HEK293 (cell line): ENCODE results near the gene DDT.
"Not testable (repeated sequence)": the region's sequence is repeated elsewhere in the genome, so short reads cannot be mapped to it uniquely, and the experiment has no call there.

Experiments used
- CTCF ChIA-PET: fragments of 350-600 bp; formaldehyde crosslinking; extraction: SDS; loops from one replicate; lab custom pipeline; 2021; ENCODE audit warnings: antibody characterized with exemption; lab: Yijun Ruan, JAX
- POLR2A ChIA-PET: fragments of 300-600 bp; formaldehyde crosslinking; extraction: SDS; loops from one replicate; lab custom pipeline; 2020; ENCODE audit warnings: antibody characterized with exemption, inconsistent platforms; lab: Yijun Ruan, JAX
- H3K27ac ChIP-seq: fragments of 200-500 bp; sonication (Bioruptor generic); 2 replicates; pipeline ENCODE4 v1.5.1; 2014; ENCODE audit warnings: low read depth, low read length, control low read depth, inconsistent platforms; ENCODE audit errors: extremely low read depth
- H3K36me3 ChIP-seq, 2 experiments: fragments of 200-500 bp in 1 of 2; sonication (Bioruptor generic) in 1 of 2; 1 replicate in 1 of 2; 2 replicates in 1 of 2; pipeline ENCODE4 v1.5.1; 2014 to 2017; ENCODE audit warnings: inconsistent platforms in 2 of 2, low read length in 2 of 2; ENCODE audit not compliant: control insufficient read depth in 2 of 2, insufficient read depth in 1 of 2
- H3K4me1 ChIP-seq: fragments of 200-500 bp; sonication (Bioruptor generic); 2 replicates; pipeline ENCODE4 v1.5.1; 2014; ENCODE audit warnings: mild to moderate bottlenecking, low read length, inconsistent platforms; ENCODE audit not compliant: control insufficient read depth, insufficient read depth
- H3K4me3 ChIP-seq: 2 replicates; pipeline ENCODE4 v1.5.1; 2011; ENCODE audit warnings: low read depth, mild to moderate bottlenecking, control low read depth, low read length, moderate library complexity
- H3K9me3 ChIP-seq: fragments of 200-500 bp; sonication (Bioruptor generic); 2 replicates; pipeline ENCODE4 v1.5.1; 2014; ENCODE audit warnings: low read depth, low read length, inconsistent platforms; ENCODE audit not compliant: control insufficient read depth, insufficient read depth
- ZNF133 ChIP-seq: fragments of 450-650 bp; formaldehyde crosslinking; IDR thresholded peaks from 2 replicates; pipeline ENCODE4 v1.5.1; 2016; ENCODE audit warnings: missing biosample characterization, missing genetic modification characterization
- ZNF184 ChIP-seq: fragments of 450-650 bp; IDR thresholded peaks from 2 replicates; pipeline ENCODE4 v1.5.1; 2018; ENCODE audit warnings: missing biosample characterization, mild to moderate bottlenecking, missing genetic modification characterization
- ZNF202 ChIP-seq: fragments of 450-650 bp; formaldehyde crosslinking; IDR thresholded peaks from 2 replicates; pipeline ENCODE4 v1.5.1; 2016; ENCODE audit warnings: missing biosample characterization, missing genetic modification characterization, borderline replicate concordance
- ZNF214 ChIP-seq: fragments of 450-650 bp; formaldehyde crosslinking; IDR thresholded peaks from 2 replicates; pipeline ENCODE4 v1.5.1; 2017; ENCODE audit warnings: missing biosample characterization, mild to moderate bottlenecking, missing genetic modification characterization, borderline replicate concordance
- ZNF274 ChIP-seq, 2 experiments: fragments of 200-500 bp in 1 of 2; fragments of 450-650 bp in 1 of 2; sonication (Bioruptor generic) in 1 of 2; formaldehyde crosslinking in 1 of 2; IDR thresholded peaks; 2 replicates each; pipeline versions ENCODE4 v1.5.1 to v1.6.1; 2014 to 2016; ENCODE audit warnings: borderline replicate concordance in 1 of 2, inconsistent platforms in 1 of 2, low read length in 1 of 2, missing biosample characterization in 1 of 2, missing genetic modification characterization in 1 of 2
- ZNF677 ChIP-seq: fragments of 450-650 bp; IDR thresholded peaks from 2 replicates; pipeline ENCODE4 v1.5.0; 2018; ENCODE audit warnings: missing biosample characterization, mild to moderate bottlenecking, missing genetic modification characterization, moderate library complexity
- ZNF785 ChIP-seq: fragments of 450-650 bp; formaldehyde crosslinking; IDR thresholded peaks from 2 replicates; pipeline ENCODE4 v1.5.1; 2016; ENCODE audit warnings: missing biosample characterization, missing genetic modification characterization
- TF ChIP-seq, protein P1 (sequence below): fragments of 450-650 bp; formaldehyde crosslinking; IDR thresholded peaks from 2 replicates; pipeline ENCODE4 v1.5.1; 2017; ENCODE audit warnings: missing biosample characterization, missing genetic modification characterization

Gene DDT

DNA sequence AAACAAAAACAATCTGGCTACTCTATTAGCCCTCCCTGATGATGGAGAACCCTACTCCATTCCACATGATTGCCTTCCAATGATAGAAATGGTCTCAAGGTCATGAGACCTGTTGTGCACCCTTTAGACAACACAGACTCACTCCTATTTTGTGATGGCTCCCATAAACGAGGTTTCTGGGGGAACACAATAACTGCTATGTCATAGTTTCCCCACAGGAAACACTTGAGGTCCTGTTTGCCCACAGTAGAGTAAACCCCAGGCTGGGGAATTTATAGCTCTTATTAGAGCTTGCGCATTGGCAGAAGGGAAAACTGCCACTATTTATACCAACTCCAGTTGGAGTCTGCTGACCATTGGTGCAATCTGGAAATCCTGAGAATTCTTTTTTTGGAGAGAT is 51.3 kb downstream of the DDT start:
- ChIA-PET POLR2A (interaction anchor here (1.7 kb wide), 1 partner anchor 9 kb away, joined by 5 read pairs; no protein-coding TSS in a partner anchor), CTCF (no interaction called here)
- H3K27ac ChIP-seq = no peak overlapping the region
- TF ChIP-seq ZNF184 (tag by site-specific recombination) = no peak
- no peak for TF ChIP-seq ZNF214
- no peak for TF ChIP-seq ZNF202 (tag by site-specific recombination)
- no peak for TF ChIP-seq ZNF274 (IDR thresholded peaks at IDR 0.05; ENCODE audit: low read length)
- TF ChIP-seq ZNF274 (tag by site-specific recombination; IDR thresholded peaks at IDR 0.05; ENCODE audit: borderline replicate concordance) = no peak
- TF ChIP-seq ZNF677 = no peak
- TF ChIP-seq ZNF133 (tag by site-specific recombination) = no peak
- no peak for TF ChIP-seq ZNF785 (tag by site-specific recombination)
- TF ChIP-seq, protein P1, sequence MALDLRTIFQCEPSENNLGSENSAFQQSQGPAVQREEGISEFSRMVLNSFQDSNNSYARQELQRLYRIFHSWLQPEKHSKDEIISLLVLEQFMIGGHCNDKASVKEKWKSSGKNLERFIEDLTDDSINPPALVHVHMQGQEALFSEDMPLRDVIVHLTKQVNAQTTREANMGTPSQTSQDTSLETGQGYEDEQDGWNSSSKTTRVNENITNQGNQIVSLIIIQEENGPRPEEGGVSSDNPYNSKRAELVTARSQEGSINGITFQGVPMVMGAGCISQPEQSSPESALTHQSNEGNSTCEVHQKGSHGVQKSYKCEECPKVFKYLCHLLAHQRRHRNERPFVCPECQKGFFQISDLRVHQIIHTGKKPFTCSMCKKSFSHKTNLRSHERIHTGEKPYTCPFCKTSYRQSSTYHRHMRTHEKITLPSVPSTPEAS (tag by site-specific recombination) = no peak
- H3K4me3 ChIP-seq = no peak overlapping the region
- H3K36me3 ChIP-seq = no peaks in the 10 kb centered on the region
- no peaks in the 10 kb centered on the region for H3K4me1 ChIP-seq
- H3K9me3 ChIP-seq = no peaks in the 10 kb centered on the region

DNA sequence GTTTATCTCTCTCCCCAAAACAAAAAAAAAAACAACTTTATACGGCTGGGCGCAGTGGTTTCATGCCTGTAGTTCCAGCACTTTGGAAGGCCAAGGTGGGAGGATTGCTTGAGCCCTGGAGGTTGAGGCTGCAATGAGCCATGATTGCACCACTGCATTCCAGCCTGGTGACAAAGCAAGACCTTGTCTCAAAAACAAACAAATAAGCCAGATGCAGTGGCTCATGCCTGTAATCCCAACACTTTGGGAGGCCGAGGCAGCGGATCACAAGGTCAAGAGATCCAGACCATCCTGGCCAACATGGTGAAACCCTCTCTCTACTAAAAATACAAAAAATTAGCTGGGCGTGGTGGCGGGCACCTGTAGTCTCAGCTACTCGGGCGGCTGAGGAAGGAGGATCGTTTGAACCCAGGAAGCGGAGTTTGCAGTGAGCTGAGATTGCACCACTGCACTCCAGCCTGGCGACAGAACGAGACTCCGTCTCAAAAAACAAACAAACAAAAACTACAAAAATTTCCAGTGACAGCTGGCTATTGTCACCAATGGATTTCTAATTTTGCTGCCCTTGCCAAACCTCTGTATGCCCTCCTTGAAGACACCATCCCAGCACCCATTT is 52.5 kb downstream of the DDT start:
- CTCF ChIA-PET = interaction anchor here (0.8 to 1.0 kb wide), 3 partner anchors 8 to 33 kb away, joined by 3 to 6 read pairs (median 3); partner anchors contain the start of gene MIF
- H3K9me3 ChIP-seq, H3K4me3 ChIP-seq, H3K27ac ChIP-seq, H3K36me3 ChIP-seq, H3K4me1 ChIP-seq: not testable (repeated sequence)
- POLR2A ChIA-PET = interaction anchor here (0.6 to 1.7 kb wide), 3 partner anchors 8 to 1153 kb away, joined by 3 to 5 read pairs (median 5); partner anchors contain the start of gene MIF
